ENCODE results near the gene ARPC3.

GRCh38 chr12:110426406-110426805 lies 23.7 kb downstream of the ARPC3 start:
- TF ChIP-seq, protein P1, sequence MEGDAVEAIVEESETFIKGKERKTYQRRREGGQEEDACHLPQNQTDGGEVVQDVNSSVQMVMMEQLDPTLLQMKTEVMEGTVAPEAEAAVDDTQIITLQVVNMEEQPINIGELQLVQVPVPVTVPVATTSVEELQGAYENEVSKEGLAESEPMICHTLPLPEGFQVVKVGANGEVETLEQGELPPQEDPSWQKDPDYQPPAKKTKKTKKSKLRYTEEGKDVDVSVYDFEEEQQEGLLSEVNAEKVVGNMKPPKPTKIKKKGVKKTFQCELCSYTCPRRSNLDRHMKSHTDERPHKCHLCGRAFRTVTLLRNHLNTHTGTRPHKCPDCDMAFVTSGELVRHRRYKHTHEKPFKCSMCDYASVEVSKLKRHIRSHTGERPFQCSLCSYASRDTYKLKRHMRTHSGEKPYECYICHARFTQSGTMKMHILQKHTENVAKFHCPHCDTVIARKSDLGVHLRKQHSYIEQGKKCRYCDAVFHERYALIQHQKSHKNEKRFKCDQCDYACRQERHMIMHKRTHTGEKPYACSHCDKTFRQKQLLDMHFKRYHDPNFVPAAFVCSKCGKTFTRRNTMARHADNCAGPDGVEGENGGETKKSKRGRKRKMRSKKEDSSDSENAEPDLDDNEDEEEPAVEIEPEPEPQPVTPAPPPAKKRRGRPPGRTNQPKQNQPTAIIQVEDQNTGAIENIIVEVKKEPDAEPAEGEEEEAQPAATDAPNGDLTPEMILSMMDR (IDR thresholded peaks at IDR 0.05; ENCODE audit: insufficient read depth, low read length, poor library complexity, severe bottlenecking) = no peak
- TF ChIP-seq EZH2phosphoT487 (conservative IDR thresholded peaks at IDR 0.05; ENCODE audit: low read length) = no peak
